ENCODE measurements around the gene PDE4D.

DNA sequence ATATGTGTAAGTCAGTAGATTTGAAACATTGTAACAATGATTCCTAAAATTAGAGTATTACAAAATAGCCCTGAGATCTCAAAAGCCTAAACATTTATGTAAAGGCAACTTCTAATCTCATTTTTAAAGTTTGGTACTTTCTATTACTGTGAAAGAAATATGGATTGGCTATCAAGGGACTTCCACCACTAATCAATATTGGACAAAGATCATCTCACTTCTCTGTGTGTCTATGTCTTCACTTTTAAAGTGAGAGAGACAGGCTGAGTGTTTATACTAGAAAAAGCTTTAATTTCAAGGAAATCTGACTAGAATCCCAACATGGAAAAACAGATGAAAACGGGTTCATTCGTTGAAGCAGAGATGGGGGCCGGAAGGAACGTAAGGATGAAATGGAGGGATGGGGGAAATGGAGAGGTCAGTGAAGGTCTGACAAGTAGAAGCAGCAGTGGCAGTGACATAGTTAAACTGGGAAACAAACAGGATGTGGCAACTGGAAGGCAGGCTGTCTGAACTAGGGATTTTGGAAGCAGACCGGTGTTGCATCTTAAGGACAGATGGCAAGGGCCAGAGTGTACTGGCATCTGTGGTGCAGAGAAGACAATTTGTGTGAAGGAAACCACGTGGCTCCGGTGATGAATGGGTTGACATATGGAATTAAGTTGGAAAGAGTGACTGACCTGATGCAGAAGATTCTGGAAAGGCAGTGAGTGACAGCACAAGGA, 60.8 kb downstream of the PDE4D start:
- TF ChIP-seq, protein P1, sequence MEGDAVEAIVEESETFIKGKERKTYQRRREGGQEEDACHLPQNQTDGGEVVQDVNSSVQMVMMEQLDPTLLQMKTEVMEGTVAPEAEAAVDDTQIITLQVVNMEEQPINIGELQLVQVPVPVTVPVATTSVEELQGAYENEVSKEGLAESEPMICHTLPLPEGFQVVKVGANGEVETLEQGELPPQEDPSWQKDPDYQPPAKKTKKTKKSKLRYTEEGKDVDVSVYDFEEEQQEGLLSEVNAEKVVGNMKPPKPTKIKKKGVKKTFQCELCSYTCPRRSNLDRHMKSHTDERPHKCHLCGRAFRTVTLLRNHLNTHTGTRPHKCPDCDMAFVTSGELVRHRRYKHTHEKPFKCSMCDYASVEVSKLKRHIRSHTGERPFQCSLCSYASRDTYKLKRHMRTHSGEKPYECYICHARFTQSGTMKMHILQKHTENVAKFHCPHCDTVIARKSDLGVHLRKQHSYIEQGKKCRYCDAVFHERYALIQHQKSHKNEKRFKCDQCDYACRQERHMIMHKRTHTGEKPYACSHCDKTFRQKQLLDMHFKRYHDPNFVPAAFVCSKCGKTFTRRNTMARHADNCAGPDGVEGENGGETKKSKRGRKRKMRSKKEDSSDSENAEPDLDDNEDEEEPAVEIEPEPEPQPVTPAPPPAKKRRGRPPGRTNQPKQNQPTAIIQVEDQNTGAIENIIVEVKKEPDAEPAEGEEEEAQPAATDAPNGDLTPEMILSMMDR (conservative IDR thresholded peaks at IDR 0.05; ENCODE audit: low read depth, low read length): no peak
- TF ChIP-seq EZH2 (IDR thresholded peaks at IDR 0.05; ENCODE audit: borderline replicate concordance, low read depth, low read length, poor library complexity, severe bottlenecking): no peak
